ENCODE data around the gene FHIT. TPM values are rescaled to one million over a fixed set of nuclear protein-coding genes. Genes with fewer than 3 reads are reported as not detected.

The FHIT gene
- polyA plus RNA-seq, 1 experiment: 0.11 TPM

DNA sequence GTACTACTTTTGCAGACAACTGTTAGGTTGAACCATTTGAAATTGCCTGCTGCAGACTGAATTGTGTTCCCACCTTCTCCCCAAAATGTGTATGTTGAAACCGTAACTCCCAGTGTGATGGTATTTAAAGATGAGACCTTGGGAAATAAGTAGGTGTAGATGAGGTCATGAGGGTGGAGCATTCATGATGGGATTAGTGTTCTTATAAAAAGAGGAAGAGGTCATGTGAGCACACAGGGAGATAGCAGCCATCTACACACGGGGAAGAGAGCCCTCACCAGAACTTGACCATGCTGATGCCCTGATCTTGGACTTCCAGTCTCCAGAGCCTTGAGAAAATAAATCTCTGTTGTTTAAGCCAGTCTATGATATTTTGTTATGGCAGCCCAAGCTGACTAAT is 17.4 kb upstream of the FHIT start:
- TF ChIP-seq, protein P1, sequence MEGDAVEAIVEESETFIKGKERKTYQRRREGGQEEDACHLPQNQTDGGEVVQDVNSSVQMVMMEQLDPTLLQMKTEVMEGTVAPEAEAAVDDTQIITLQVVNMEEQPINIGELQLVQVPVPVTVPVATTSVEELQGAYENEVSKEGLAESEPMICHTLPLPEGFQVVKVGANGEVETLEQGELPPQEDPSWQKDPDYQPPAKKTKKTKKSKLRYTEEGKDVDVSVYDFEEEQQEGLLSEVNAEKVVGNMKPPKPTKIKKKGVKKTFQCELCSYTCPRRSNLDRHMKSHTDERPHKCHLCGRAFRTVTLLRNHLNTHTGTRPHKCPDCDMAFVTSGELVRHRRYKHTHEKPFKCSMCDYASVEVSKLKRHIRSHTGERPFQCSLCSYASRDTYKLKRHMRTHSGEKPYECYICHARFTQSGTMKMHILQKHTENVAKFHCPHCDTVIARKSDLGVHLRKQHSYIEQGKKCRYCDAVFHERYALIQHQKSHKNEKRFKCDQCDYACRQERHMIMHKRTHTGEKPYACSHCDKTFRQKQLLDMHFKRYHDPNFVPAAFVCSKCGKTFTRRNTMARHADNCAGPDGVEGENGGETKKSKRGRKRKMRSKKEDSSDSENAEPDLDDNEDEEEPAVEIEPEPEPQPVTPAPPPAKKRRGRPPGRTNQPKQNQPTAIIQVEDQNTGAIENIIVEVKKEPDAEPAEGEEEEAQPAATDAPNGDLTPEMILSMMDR (IDR thresholded peaks at IDR 0.05; ENCODE audit: insufficient read depth, low read depth, low read length): no peak
- POLR2A ChIA-PET: no interaction called here

DNA sequence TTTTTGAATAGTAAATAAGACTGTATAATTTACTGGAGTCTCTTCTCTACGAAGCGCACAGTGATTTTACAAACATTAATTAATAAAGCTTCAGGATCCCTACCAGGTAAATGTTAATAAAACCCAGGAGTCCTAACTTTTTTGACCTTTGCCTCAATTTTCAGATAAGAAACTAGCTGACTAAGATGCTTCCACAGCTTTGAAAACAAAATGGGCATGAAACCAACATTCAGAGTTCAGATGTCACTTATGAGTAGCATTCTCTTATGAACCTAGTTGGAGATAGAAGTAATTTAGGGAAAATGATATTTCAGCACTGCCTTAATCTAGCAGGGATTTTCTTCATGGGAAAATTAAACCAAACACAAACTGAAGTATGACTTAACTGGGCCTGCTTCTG is 13.0 kb upstream of the FHIT start:
- CTCF ChIA-PET: interaction anchor here (1.3 kb wide), 1 partner anchor 11 kb away, joined by 3 read pairs; no protein-coding TSS in a partner anchor
- no peak overlapping the region for H3K4me3 ChIP-seq (ENCODE audit: low read depth, low read length)
- DNase-seq (ENCODE audit: low read depth): no peak
- H3K36me3 ChIP-seq (ENCODE audit: control insufficient read depth, insufficient read depth, low read length): no peaks in the 10 kb centered on the region
- POLR2A ChIA-PET: no interaction called here
- TF ChIP-seq, protein P1 (IDR thresholded peaks at IDR 0.05; ENCODE audit: insufficient read depth, low read depth, low read length): no peak
- H3K27me3 ChIP-seq (ENCODE audit: control insufficient read depth, insufficient read depth, low read length): no peaks in the 10 kb centered on the region

More for the DNA sequence above, 17.4 kb upstream of the FHIT start:
- CTCF ChIA-PET: no interaction called here
- Histone ChIP-seq H3K36me3 (ENCODE audit: control insufficient read depth, insufficient read depth, low read length) (no peaks in the 10 kb centered on the region), H3K4me3 (ENCODE audit: low read depth, low read length) (no peak overlapping the region), H3K27me3 (ENCODE audit: control insufficient read depth, insufficient read depth, low read length) (no peaks in the 10 kb centered on the region)
- no peak for DNase-seq (ENCODE audit: low read depth)

DNA sequence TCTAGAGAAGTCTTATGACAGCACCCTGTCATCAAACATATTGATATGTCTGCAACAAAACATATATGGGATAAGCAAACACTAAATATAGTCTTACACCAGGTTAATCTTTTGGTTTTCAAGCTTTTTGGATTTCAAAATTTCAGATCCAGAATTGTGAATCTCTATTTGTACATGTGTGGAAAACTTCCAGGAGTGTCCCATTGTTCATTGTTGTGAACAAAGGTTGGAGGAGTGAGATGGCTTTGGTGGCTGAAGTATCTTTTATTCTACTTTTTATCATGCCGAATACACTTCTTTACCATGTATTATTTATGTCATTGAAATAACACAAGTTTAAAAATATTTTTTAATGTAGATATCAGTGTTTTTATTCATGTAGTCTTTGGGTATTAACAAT is 5.9 kb upstream of the FHIT start:
- TF ChIP-seq, protein P1 (IDR thresholded peaks at IDR 0.05; ENCODE audit: insufficient read depth, low read depth, low read length): no peak
- ChIA-PET POLR2A (no interaction called here), CTCF (no interaction called here)
- Histone ChIP-seq H3K36me3 (ENCODE audit: control insufficient read depth, insufficient read depth, low read length) (no peaks in the 10 kb centered on the region), H3K27me3 (ENCODE audit: control insufficient read depth, insufficient read depth, low read length) (no peaks in the 10 kb centered on the region), H3K4me3 (ENCODE audit: low read depth, low read length) (no peak overlapping the region)
- DNase-seq (ENCODE audit: low read depth): no peak

DNA sequence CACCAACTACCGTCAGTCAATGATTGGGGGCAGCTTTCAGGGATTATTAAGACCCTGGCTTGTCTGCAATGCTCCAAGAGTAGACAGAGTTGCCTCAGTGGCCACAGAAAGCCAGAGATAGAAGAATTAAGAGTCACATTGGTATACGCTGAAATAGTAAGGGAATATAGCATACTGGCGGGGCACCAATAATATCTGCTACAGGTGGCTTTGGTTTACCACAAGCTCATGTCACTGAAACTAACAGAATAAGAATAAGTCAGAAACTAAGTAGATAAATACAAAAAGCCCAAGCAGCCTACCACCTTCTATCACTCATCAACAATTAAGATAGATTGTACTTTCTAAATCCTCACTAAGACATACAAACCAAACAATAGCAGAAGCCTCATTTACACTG is 2.5 kb upstream of the FHIT start:
- POLR2A ChIA-PET: no interaction called here
- CTCF ChIA-PET: no interaction called here
- H3K36me3 ChIP-seq (ENCODE audit: control insufficient read depth, insufficient read depth, low read length): no peaks in the 10 kb centered on the region
- H3K27me3 ChIP-seq (ENCODE audit: control insufficient read depth, insufficient read depth, low read length): no peaks in the 10 kb centered on the region
- TF ChIP-seq, protein P1 (IDR thresholded peaks at IDR 0.05; ENCODE audit: insufficient read depth, low read depth, low read length): no peak
- no peak for DNase-seq (ENCODE audit: low read depth)
- H3K4me3 ChIP-seq (ENCODE audit: low read depth, low read length): no peak overlapping the region

DNA sequence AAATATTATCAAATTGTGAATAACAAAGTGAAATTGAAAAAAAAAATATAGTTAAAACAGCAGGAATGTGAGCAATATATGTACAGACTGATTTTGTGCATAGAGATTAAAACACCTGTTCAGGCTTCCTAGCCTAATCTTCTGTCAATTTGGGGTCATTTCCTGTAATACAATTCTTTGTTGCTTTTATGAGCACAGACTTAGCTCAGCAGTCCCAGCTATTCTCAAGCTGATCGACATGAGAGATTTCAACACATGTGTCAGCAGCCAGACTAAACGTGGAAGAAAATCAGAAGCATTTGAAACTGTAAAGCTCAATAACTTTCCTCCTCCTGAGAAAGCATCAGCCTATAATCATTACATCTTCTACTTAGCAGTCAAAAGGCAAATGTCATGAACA is 1.6 kb upstream of the FHIT start:
- no peak for DNase-seq (ENCODE audit: low read depth)
- no peaks in the 10 kb centered on the region for H3K27me3 ChIP-seq (ENCODE audit: control insufficient read depth, insufficient read depth, low read length)
- TF ChIP-seq, protein P1 (IDR thresholded peaks at IDR 0.05; ENCODE audit: insufficient read depth, low read depth, low read length): no peak
- no peak overlapping the region for H3K4me3 ChIP-seq (ENCODE audit: low read depth, low read length)
- H3K36me3 ChIP-seq (ENCODE audit: control insufficient read depth, insufficient read depth, low read length): no peaks in the 10 kb centered on the region
- ChIA-PET POLR2A (no interaction called here), CTCF (interaction anchor here (0.7 to 0.9 kb wide), 2 partner anchors 11 to 1534 kb away, joined by 3 to 4 read pairs; no protein-coding TSS in a partner anchor)

All from BJ (cell line).